Measurements from ENCODE around the gene ERBIN. TPM values are rescaled to one million over a fixed set of nuclear protein-coding genes. Genes with fewer than 3 reads are reported as not detected.

The ERBIN gene
- total RNA-seq, 1 experiment from 2014 or later: 27.1 TPM

DNA sequence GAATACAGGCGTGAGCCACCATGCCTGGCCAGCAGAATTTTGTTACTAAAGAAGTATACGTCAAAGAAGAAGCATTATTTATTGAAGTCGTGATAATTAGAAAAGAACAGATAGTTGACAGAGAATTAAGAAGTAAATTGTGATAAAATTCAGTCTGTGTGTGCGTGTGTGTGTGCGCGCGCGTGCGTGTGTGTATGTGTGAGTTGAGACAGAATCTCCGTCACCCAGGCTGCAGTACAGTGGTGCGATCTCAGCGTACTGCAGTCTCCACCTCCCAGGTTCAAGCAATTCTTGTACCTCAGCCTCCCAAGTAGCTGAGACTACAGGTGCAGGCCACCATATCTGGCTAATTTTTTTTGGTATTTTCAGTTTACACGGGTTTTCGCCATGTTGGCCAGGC, 77.8 kb downstream of the ERBIN start:
- ChIA-PET CTCF (no interaction called here), POLR2A (interaction anchor here (0.7 kb wide), 1 partner anchor 45 kb away, joined by 4 read pairs; no protein-coding TSS in a partner anchor)
- H3K27me3 Mint-ChIP-seq (ENCODE audit: low read depth): no peaks in the 10 kb centered on the region
- TF ChIP-seq KAT7 (CRISPR knock-in tag; IDR thresholded peaks at IDR 0.05; ENCODE audit: borderline replicate concordance) (no peak), JAZF1 (CRISPR knock-in tag; IDR thresholded peaks at IDR 0.05) (no peak), ZNF263 (CRISPR knock-in tag; IDR thresholded peaks at IDR 0.05; ENCODE audit: low read depth) (no peak), NR1H2 (CRISPR knock-in tag; IDR thresholded peaks at IDR 0.05) (no peak), PRRX2 (CRISPR knock-in tag; IDR thresholded peaks at IDR 0.05) (no peak), ZNF396 (CRISPR knock-in tag; IDR thresholded peaks at IDR 0.05; ENCODE audit: borderline replicate concordance) (no peak), ELF4 (CRISPR knock-in tag; IDR thresholded peaks at IDR 0.05; ENCODE audit: low read depth) (no peak)
- TF ChIP-seq, protein P1, sequence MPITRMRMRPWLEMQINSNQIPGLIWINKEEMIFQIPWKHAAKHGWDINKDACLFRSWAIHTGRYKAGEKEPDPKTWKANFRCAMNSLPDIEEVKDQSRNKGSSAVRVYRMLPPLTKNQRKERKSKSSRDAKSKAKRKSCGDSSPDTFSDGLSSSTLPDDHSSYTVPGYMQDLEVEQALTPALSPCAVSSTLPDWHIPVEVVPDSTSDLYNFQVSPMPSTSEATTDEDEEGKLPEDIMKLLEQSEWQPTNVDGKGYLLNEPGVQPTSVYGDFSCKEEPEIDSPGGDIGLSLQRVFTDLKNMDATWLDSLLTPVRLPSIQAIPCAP (CRISPR knock-in tag; IDR thresholded peaks at IDR 0.05): no peak
- H3K4me1 Mint-ChIP-seq: peaks cover 14% of the 10 kb centered on the region
- DNase-seq (ENCODE audit: low spot score) (no peak), ATAC-seq (no peak)
- H3K36me3 Mint-ChIP-seq: peaks cover 21% of the 10 kb centered on the region
- no peak overlapping the region for H3K4me3 Mint-ChIP-seq
- no peak overlapping the region for H3K27ac Mint-ChIP-seq
- peaks cover 3% of the 10 kb centered on the region; the same call in 1 of the 2 replicates for H3K9me3 Mint-ChIP-seq

GRCh38 chr5:66009277-66009676, 82.9 kb downstream of the ERBIN start:
- Mint-ChIP-seq H3K27me3 (ENCODE audit: low read depth) (no peaks in the 10 kb centered on the region), H3K27ac (0 out of 2 replicates have a peak overlapping the region, but pooled peaks have one; percentile 26), H3K4me1 (peaks cover 6% of the 10 kb centered on the region), H3K4me3 (no peak overlapping the region), H3K36me3 (peaks cover 14% of the 10 kb centered on the region), H3K9me3 (no peaks in the 10 kb centered on the region)
- ChIA-PET CTCF (no interaction called here), POLR2A (no interaction called here)
- TF ChIP-seq, protein P2, sequence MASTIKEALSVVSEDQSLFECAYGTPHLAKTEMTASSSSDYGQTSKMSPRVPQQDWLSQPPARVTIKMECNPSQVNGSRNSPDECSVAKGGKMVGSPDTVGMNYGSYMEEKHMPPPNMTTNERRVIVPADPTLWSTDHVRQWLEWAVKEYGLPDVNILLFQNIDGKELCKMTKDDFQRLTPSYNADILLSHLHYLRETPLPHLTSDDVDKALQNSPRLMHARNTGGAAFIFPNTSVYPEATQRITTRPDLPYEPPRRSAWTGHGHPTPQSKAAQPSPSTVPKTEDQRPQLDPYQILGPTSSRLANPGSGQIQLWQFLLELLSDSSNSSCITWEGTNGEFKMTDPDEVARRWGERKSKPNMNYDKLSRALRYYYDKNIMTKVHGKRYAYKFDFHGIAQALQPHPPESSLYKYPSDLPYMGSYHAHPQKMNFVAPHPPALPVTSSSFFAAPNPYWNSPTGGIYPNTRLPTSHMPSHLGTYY (CRISPR knock-in tag; IDR thresholded peaks at IDR 0.05): no peak
- TF ChIP-seq ELF4 (CRISPR knock-in tag; IDR thresholded peaks at IDR 0.05; ENCODE audit: low read depth) (no peak), TCF7 (CRISPR knock-in tag; IDR thresholded peaks at IDR 0.05; ENCODE audit: low read depth) (no peak), NR2C2 (CRISPR knock-in tag; IDR thresholded peaks at IDR 0.05) (no peak)
- TF ChIP-seq, protein P3, sequence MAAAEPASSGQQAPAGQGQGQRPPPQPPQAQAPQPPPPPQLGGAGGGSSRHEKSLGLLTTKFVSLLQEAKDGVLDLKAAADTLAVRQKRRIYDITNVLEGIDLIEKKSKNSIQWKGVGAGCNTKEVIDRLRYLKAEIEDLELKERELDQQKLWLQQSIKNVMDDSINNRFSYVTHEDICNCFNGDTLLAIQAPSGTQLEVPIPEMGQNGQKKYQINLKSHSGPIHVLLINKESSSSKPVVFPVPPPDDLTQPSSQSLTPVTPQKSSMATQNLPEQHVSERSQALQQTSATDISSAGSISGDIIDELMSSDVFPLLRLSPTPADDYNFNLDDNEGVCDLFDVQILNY (CRISPR knock-in tag; IDR thresholded peaks at IDR 0.05): no peak
- DNase-seq (ENCODE audit: low spot score) (no peak), ATAC-seq (no peak)

DNA sequence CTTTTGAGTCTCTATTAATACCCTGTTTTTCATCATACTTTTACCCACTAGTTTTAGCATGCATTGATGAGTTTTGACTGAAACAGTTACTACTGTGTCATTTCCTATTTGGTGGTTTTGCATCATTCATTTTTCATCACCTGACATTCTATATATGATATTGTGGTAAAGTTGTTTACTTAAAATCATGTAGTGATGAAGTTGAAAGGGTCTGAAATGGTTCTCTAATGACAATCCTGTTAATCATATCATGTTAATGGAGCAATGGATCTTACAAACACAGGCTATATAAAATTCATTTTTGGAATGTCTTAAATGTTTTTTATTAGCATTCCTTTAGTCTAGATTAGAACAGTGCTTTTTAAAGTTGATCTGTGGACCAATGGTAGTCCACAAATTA, 84.1 kb downstream of the ERBIN start:
- peaks cover 6% of the 10 kb centered on the region for H3K4me1 Mint-ChIP-seq
- CTCF ChIA-PET: no interaction called here

More for the DNA sequence above, 84.1 kb downstream of the ERBIN start:
- POLR2A ChIA-PET: no interaction called here
- H3K27me3 Mint-ChIP-seq (ENCODE audit: low read depth): no peaks in the 10 kb centered on the region
- ATAC-seq (no peak), DNase-seq (ENCODE audit: low spot score) (no peak)
- no peak for TF ChIP-seq NR1H2 (CRISPR knock-in tag; IDR thresholded peaks at IDR 0.05)
- TF ChIP-seq, protein P4, sequence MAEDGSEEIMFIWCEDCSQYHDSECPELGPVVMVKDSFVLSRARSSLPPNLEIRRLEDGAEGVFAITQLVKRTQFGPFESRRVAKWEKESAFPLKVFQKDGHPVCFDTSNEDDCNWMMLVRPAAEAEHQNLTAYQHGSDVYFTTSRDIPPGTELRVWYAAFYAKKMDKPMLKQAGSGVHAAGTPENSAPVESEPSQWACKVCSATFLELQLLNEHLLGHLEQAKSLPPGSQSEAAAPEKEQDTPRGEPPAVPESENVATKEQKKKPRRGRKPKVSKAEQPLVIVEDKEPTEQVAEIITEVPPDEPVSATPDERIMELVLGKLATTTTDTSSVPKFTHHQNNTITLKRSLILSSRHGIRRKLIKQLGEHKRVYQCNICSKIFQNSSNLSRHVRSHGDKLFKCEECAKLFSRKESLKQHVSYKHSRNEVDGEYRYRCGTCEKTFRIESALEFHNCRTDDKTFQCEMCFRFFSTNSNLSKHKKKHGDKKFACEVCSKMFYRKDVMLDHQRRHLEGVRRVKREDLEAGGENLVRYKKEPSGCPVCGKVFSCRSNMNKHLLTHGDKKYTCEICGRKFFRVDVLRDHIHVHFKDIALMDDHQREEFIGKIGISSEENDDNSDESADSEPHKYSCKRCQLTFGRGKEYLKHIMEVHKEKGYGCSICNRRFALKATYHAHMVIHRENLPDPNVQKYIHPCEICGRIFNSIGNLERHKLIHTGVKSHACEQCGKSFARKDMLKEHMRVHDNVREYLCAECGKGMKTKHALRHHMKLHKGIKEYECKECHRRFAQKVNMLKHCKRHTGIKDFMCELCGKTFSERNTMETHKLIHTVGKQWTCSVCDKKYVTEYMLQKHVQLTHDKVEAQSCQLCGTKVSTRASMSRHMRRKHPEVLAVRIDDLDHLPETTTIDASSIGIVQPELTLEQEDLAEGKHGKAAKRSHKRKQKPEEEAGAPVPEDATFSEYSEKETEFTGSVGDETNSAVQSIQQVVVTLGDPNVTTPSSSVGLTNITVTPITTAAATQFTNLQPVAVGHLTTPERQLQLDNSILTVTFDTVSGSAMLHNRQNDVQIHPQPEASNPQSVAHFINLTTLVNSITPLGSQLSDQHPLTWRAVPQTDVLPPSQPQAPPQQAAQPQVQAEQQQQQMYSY (CRISPR knock-in tag; IDR thresholded peaks at IDR 0.05): no peak
- no peak for TF ChIP-seq ZNF263 (CRISPR knock-in tag; IDR thresholded peaks at IDR 0.05; ENCODE audit: low read depth)
- no peak for TF ChIP-seq GTF2I (CRISPR knock-in tag; conservative IDR thresholded peaks at IDR 0.05)
- no peak for TF ChIP-seq ZNF219 (CRISPR knock-in tag; IDR thresholded peaks at IDR 0.05; ENCODE audit: borderline replicate concordance)
- no peak for TF ChIP-seq JAZF1 (CRISPR knock-in tag; IDR thresholded peaks at IDR 0.05)
- no peak for TF ChIP-seq SP1 (CRISPR knock-in tag; conservative IDR thresholded peaks at IDR 0.05)
- no peak for TF ChIP-seq ZNF232 (CRISPR knock-in tag; IDR thresholded peaks at IDR 0.05)
- no peak for TF ChIP-seq ZNF416 (CRISPR knock-in tag; IDR thresholded peaks at IDR 0.05)
- TF ChIP-seq, protein P5, sequence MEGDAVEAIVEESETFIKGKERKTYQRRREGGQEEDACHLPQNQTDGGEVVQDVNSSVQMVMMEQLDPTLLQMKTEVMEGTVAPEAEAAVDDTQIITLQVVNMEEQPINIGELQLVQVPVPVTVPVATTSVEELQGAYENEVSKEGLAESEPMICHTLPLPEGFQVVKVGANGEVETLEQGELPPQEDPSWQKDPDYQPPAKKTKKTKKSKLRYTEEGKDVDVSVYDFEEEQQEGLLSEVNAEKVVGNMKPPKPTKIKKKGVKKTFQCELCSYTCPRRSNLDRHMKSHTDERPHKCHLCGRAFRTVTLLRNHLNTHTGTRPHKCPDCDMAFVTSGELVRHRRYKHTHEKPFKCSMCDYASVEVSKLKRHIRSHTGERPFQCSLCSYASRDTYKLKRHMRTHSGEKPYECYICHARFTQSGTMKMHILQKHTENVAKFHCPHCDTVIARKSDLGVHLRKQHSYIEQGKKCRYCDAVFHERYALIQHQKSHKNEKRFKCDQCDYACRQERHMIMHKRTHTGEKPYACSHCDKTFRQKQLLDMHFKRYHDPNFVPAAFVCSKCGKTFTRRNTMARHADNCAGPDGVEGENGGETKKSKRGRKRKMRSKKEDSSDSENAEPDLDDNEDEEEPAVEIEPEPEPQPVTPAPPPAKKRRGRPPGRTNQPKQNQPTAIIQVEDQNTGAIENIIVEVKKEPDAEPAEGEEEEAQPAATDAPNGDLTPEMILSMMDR (IDR thresholded peaks at IDR 0.05): no peak
- TF ChIP-seq, protein P6, sequence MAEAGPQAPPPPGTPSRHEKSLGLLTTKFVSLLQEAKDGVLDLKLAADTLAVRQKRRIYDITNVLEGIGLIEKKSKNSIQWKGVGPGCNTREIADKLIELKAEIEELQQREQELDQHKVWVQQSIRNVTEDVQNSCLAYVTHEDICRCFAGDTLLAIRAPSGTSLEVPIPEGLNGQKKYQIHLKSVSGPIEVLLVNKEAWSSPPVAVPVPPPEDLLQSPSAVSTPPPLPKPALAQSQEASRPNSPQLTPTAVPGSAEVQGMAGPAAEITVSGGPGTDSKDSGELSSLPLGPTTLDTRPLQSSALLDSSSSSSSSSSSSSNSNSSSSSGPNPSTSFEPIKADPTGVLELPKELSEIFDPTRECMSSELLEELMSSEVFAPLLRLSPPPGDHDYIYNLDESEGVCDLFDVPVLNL (CRISPR knock-in tag; IDR thresholded peaks at IDR 0.05; ENCODE audit: borderline replicate concordance, low read depth): no peak
- TF ChIP-seq TP53 (CRISPR knock-in tag; IDR thresholded peaks at IDR 0.05): no peak
- TF ChIP-seq ESRRA (CRISPR knock-in tag; IDR thresholded peaks at IDR 0.05; ENCODE audit: borderline replicate concordance): no peak
- no peak for TF ChIP-seq ZNF396 (CRISPR knock-in tag; IDR thresholded peaks at IDR 0.05; ENCODE audit: borderline replicate concordance)
- H3K9me3 Mint-ChIP-seq: no peaks in the 10 kb centered on the region
- no peak overlapping the region for H3K4me3 Mint-ChIP-seq
- H3K36me3 Mint-ChIP-seq: peaks cover 11% of the 10 kb centered on the region
- no peak overlapping the region for H3K27ac Mint-ChIP-seq

All from WTC11 (cell line).